ENCODE measurements around the gene TRIM32.

TRIM32 gene

DNA sequence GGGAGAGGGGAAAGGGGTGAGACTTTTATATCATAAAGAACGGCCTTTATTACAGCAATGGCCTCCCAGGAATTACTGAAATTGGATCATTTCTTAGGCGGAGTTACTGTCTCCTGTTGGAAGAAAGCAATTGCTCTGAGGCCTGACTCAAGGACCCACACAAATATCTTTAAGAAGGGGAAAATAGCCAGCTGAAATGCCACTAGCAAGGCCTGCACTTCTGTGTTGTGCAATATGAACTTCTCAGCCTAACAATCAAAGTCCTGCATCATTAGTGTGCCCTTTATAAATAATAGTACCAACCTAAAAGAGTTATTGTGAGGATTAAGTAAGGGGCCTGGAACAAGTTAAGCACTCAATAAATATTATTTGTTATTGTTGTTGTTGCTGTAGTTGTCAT, 30.1 kb upstream of the TRIM32 start:
- no peaks in the 10 kb centered on the region for H3K36me3 ChIP-seq
- H3K27me3 ChIP-seq, result peaks cover 6% of the 10 kb centered on the region
- H3K9me3 ChIP-seq, result no peaks in the 10 kb centered on the region
- H3K4me3 ChIP-seq (ENCODE audit: low read depth in 1 of 2, low read length in 1 of 2), result no peak overlapping the region
- TF ChIP-seq, protein P1, sequence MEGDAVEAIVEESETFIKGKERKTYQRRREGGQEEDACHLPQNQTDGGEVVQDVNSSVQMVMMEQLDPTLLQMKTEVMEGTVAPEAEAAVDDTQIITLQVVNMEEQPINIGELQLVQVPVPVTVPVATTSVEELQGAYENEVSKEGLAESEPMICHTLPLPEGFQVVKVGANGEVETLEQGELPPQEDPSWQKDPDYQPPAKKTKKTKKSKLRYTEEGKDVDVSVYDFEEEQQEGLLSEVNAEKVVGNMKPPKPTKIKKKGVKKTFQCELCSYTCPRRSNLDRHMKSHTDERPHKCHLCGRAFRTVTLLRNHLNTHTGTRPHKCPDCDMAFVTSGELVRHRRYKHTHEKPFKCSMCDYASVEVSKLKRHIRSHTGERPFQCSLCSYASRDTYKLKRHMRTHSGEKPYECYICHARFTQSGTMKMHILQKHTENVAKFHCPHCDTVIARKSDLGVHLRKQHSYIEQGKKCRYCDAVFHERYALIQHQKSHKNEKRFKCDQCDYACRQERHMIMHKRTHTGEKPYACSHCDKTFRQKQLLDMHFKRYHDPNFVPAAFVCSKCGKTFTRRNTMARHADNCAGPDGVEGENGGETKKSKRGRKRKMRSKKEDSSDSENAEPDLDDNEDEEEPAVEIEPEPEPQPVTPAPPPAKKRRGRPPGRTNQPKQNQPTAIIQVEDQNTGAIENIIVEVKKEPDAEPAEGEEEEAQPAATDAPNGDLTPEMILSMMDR (IDR thresholded peaks at IDR 0.05), result no peak
- H3K27ac ChIP-seq, result no peak overlapping the region
- H3K4me1 ChIP-seq (ENCODE audit: control insufficient read depth in 1 of 2, insufficient read depth in 1 of 2, low read depth in 1 of 2, low read length in 1 of 2), result no peaks in the 10 kb centered on the region

GRCh38 chr9:116658265-116658664, 28.8 kb upstream of the TRIM32 start:
- TF ChIP-seq, protein P1 (IDR thresholded peaks at IDR 0.05), result no peak
- Histone ChIP-seq H3K4me1 (ENCODE audit: control insufficient read depth in 1 of 2, insufficient read depth in 1 of 2, low read depth in 1 of 2, low read length in 1 of 2) (no peaks in the 10 kb centered on the region), H3K27ac (no peak overlapping the region), H3K27me3 (peaks cover 6% of the 10 kb centered on the region), H3K4me3 (ENCODE audit: low read depth in 1 of 2, low read length in 1 of 2) (no peak overlapping the region), H3K36me3 (no peaks in the 10 kb centered on the region), H3K9me3 (no peaks in the 10 kb centered on the region)

DNA sequence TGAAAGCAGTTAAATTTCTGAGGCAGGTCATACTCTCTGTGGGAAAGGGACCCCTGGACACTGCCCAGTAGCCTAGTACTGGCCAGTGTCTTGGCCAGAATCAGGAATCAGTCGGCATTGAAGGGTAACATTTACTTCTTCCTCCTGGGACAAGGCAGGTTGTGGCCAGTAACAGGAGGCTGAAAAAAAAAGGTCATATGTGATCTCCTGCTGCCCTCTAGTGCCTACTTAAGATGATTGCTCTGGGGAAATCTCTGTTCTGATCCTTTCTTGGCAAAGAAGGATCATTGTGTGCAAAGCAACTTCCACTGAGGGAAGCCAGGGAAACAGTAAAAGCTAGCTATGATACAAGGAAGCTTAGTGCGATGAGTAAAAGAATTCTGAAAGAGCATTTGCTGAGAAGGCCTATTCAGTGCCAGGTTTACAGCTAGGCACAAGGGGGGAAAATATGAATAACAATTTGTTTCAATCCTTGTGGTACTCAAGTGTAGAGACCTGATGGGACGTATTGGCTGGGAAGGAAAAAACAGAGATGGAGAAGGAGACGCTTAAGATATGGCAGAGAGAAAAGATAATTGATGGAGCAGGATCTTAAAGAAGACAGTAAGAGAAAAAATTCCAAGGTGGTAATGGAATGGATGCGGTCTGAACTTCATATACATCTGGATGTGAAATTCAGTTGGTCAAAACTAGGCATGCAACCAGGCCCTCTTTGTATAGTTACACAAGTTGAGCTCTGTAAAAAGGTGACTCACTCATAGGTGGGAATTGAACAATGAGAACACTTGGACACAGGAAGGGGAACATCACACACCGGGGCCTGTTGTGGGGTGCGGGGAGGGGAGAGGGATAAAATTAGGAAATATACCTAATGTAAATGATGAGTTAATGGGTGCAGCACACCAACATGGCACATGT, 25.8 kb upstream of the TRIM32 start:
- no peaks in the 10 kb centered on the region for H3K36me3 ChIP-seq
- no peaks in the 10 kb centered on the region for H3K9me3 ChIP-seq
- no peaks in the 10 kb centered on the region for H3K4me1 ChIP-seq (ENCODE audit: control insufficient read depth in 1 of 2, insufficient read depth in 1 of 2, low read depth in 1 of 2, low read length in 1 of 2)
- no peak overlapping the region for H3K27ac ChIP-seq
- H3K4me3 ChIP-seq (ENCODE audit: low read depth in 1 of 2, low read length in 1 of 2), result no peak overlapping the region
- no peaks in the 10 kb centered on the region for H3K27me3 ChIP-seq
- TF ChIP-seq, protein P1 (IDR thresholded peaks at IDR 0.05), result no peak

DNA sequence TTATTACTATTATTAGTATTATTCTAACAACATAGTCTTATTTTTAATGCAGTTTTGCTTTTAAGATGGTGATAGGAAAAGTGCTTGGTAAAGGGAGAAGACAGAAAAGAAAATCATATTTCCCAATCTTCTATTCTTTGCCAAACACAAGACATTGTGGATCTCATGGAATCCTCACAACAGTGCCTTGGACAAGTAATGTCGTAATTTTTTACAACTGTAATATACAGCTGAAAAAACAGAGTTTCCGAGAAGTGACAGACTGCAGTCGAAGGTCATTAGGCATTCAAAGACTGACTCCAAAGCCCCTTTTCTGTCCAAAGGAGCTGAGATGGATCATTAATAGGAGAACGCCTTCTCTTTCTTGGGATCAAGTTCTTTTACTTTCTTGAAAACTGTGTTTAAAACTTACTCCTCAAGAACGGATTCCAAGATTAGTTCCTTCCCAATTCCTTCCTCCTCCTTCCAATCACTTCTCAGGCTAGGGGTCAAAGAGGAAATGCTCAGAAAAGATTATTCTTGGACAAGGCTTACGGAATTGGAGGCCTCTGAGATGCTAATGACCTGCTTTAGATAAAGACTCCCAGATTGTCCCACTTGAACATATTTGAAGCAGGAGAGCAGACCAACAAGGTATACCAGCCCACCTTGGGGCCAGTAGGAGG, 24.3 kb upstream of the TRIM32 start:
- Histone ChIP-seq H3K9me3 (no peaks in the 10 kb centered on the region), H3K36me3 (no peaks in the 10 kb centered on the region), H3K27me3 (no peaks in the 10 kb centered on the region), H3K4me3 (ENCODE audit: low read depth in 1 of 2, low read length in 1 of 2) (no peak overlapping the region), H3K27ac (no peak overlapping the region), H3K4me1 (ENCODE audit: control insufficient read depth in 1 of 2, insufficient read depth in 1 of 2, low read depth in 1 of 2, low read length in 1 of 2) (no peaks in the 10 kb centered on the region)
- TF ChIP-seq, protein P1 (IDR thresholded peaks at IDR 0.05), result no peak

DNA sequence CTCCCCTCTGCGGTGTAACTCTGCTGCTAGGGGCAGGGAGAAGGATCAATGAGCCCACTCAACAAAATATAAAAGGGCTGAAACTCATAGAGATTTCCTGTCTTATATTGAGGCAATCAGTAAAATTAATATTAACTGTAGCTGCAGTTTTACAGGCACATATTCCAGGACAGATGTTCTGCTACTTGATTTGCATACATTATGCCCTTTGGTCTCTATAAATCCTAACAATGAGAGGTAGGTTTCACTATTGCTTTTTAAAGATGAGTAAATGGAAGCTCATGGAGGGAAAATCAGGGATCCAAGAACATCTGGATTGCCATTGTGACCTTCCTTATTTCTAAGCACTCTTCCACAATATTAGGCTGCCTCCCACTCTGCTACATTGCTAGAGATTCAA, 23.5 kb upstream of the TRIM32 start:
- TF ChIP-seq, protein P1 (IDR thresholded peaks at IDR 0.05), result no peak
- H3K4me1 ChIP-seq (ENCODE audit: control insufficient read depth in 1 of 2, insufficient read depth in 1 of 2, low read depth in 1 of 2, low read length in 1 of 2), result no peaks in the 10 kb centered on the region
- H3K4me3 ChIP-seq (ENCODE audit: low read depth in 1 of 2, low read length in 1 of 2), result no peak overlapping the region
- no peaks in the 10 kb centered on the region for H3K9me3 ChIP-seq
- H3K27ac ChIP-seq, result no peak overlapping the region
- no peaks in the 10 kb centered on the region for H3K27me3 ChIP-seq
- H3K36me3 ChIP-seq, result no peaks in the 10 kb centered on the region
